Jurkat, Clone E6-1 (cell line): ENCODE measurements around the gene DDX25.

Experiments
- DNase-seq: peaks from one replicate; pipeline ENCODE4 v3.0.0-alpha.2; 2011; ENCODE audit warnings: low read depth, low spot score
- H3K4me3 ChIP-seq: 2 replicates; pipeline ENCODE4 v1.5.1; 2011; ENCODE audit warnings: mild to moderate bottlenecking, low read length, control low read depth, moderate library complexity

The DDX25 gene

GRCh38 chr11:125931668-125932067, 27.4 kb downstream of the DDX25 start:
- DNase-seq = no peak
- no peak overlapping the region for H3K4me3 ChIP-seq

- no peak for DNase-seq
- no peak overlapping the region for H3K4me3 ChIP-seq
Measured at GRCh38 chr11:125932301-125932700, 28.0 kb downstream of the DDX25 start.

- DNase-seq = peak; percentile 83
- no peak overlapping the region for H3K4me3 ChIP-seq
Measured at GRCh38 chr11:125933030-125933813, 28.9 kb downstream of the DDX25 start.

GRCh38 chr11:125934473-125934872, 30.2 kb downstream of the DDX25 start:
- H3K4me3 ChIP-seq = no peak overlapping the region
- no peak for DNase-seq

- no peak for DNase-seq
- H3K4me3 ChIP-seq = no peak overlapping the region
Measured at GRCh38 chr11:125935056-125935455, 30.7 kb downstream of the DDX25 start.

- no peak overlapping the region for H3K4me3 ChIP-seq
- no peak for DNase-seq
Measured at GRCh38 chr11:125935618-125936199, 31.4 kb downstream of the DDX25 start.

- no peak overlapping the region for H3K4me3 ChIP-seq
- peak; percentile 30 for DNase-seq
Measured at GRCh38 chr11:125938418-125938817, 34.1 kb downstream of the DDX25 start.

GRCh38 chr11:125939081-125939521, 34.8 kb downstream of the DDX25 start:
- DNase-seq = no peak

GRCh38 chr11:125940145-125940544, 35.8 kb downstream of the DDX25 start:
- no peak for DNase-seq
- no peak overlapping the region for H3K4me3 ChIP-seq

More at GRCh38 chr11:125939081-125939521, 34.8 kb downstream of the DDX25 start:
- no peak overlapping the region for H3K4me3 ChIP-seq

GRCh38 chr11:125941267-125941618, 36.9 kb downstream of the DDX25 start:
- no peak for DNase-seq
- no peak overlapping the region for H3K4me3 ChIP-seq

- DNase-seq = peak; percentile 45
- no peak overlapping the region for H3K4me3 ChIP-seq
Measured at GRCh38 chr11:125941619-125942611, 37.6 kb downstream of the DDX25 start.

- DNase-seq = no peak
- H3K4me3 ChIP-seq = no peak overlapping the region
Measured at GRCh38 chr11:125942771-125943428, 38.6 kb downstream of the DDX25 start.

- H3K4me3 ChIP-seq = no peak overlapping the region
- DNase-seq = no peak
Measured at GRCh38 chr11:125943661-125944349, 39.5 kb downstream of the DDX25 start.

GRCh38 chr11:125944350-125945010, 40.2 kb downstream of the DDX25 start:
- no peak for DNase-seq
- H3K4me3 ChIP-seq = no peak overlapping the region

GRCh38 chr11:125945011-125945796, 40.9 kb downstream of the DDX25 start:
- DNase-seq = no peak

GRCh38 chr11:125945797-125946520, 41.7 kb downstream of the DDX25 start, which contains the start of gene VSIG10L2:
VSIG10L2 (plus strand) TSS chr11:125946044; CDS start chr11:125946056, 12 bp downstream.
- no peak within 1 kb of the TSS for H3K4me3 ChIP-seq
- DNase-seq = no peak

More at GRCh38 chr11:125945011-125945796, 40.9 kb downstream of the DDX25 start:
- no peak overlapping the region for H3K4me3 ChIP-seq
